ELR (cell line): ENCODE measurements around the gene ZNF625.

Experiments used
- DNase-seq: peaks from one replicate; pipeline ENCODE4 v3.0.0-alpha.2; 2015; ENCODE audit warnings: low read depth

The ZNF625 gene

GRCh38 chr19:12156223-12157058 lies at the start of gene ZNF625:
ZNF625 (minus strand) TSS chr19:12156734; CDS start chr19:12156558, 176 bp downstream.
- DNase-seq: peak; percentile 92

- no peak for DNase-seq
These were observed 48.8 kb upstream of the ZNF625 start for GRCh38 chr19:12205296-12205695.

GRCh38 chr19:12202250-12202649 lies 45.7 kb upstream of the ZNF625 start:
- peak; percentile 12 for DNase-seq

- no peak for DNase-seq
These were observed 43.4 kb upstream of the ZNF625 start for GRCh38 chr19:12199757-12200419.

GRCh38 chr19:12198136-12198535 lies 41.6 kb upstream of the ZNF625 start:
- no peak for DNase-seq

- DNase-seq: no peak
These were observed 38.5 kb upstream of the ZNF625 start for GRCh38 chr19:12194827-12195731.

GRCh38 chr19:12187625-12188024 lies 31.1 kb upstream of the ZNF625 start:
- peak; percentile 7 for DNase-seq

- no peak for DNase-seq
These were observed 23.8 kb upstream of the ZNF625 start for GRCh38 chr19:12180377-12180776.

- no peak for DNase-seq
These were observed 10.1 kb upstream of the ZNF625 start for GRCh38 chr19:12166626-12167025.

- peak; percentile 52 for DNase-seq
These were observed 7.3 kb upstream of the ZNF625 start for GRCh38 chr19:12163826-12164225.

- DNase-seq: peak; percentile 97
These were observed 6.6 kb upstream of the ZNF625 start, which contains the start of gene ZNF136 for GRCh38 chr19:12162882-12163806. ZNF136 (plus strand) TSS chr19:12163096; CDS start chr19:12163204, 108 bp downstream.

GRCh38 chr19:12162513-12162881 lies 6.0 kb upstream of the ZNF625 start:
- no peak for DNase-seq

- DNase-seq: no peak
These were observed 3.4 kb upstream of the ZNF625 start for GRCh38 chr19:12159773-12160414.

- DNase-seq: no peak
These were observed 1.1 kb downstream of the ZNF625 start for GRCh38 chr19:12155324-12155860.

- no peak for DNase-seq
These were observed 11.2 kb downstream of the ZNF625 start for GRCh38 chr19:12145348-12145747.

- DNase-seq: no peak
These were observed 15.2 kb downstream of the ZNF625 start for GRCh38 chr19:12141405-12141736.

- DNase-seq: peak; percentile 89
These were observed 15.8 kb downstream of the ZNF625 start for GRCh38 chr19:12140545-12141404.

- peak; percentile 97 for DNase-seq
These were observed 16.5 kb downstream of the ZNF625 start, which contains the start of gene ZNF20 for GRCh38 chr19:12139885-12140544. ZNF20 (minus strand) TSS chr19:12140350; CDS start chr19:12140182, 168 bp downstream.

GRCh38 chr19:12139269-12139668 lies 17.3 kb downstream of the ZNF625 start:
- peak; percentile 32 for DNase-seq
